ENCODE results near the gene RPSA. TPM values are rescaled to one million over a fixed set of nuclear protein-coding genes. Genes with fewer than 3 reads are reported as not detected.

Gene RPSA
- total and polyA plus RNA-seq, 9 of the 15 experiments (the other 6 are each of a cell fraction or from before 2014, with no cell fraction given), result 2,290 to 4,272 (median 2,730) TPM

DNA sequence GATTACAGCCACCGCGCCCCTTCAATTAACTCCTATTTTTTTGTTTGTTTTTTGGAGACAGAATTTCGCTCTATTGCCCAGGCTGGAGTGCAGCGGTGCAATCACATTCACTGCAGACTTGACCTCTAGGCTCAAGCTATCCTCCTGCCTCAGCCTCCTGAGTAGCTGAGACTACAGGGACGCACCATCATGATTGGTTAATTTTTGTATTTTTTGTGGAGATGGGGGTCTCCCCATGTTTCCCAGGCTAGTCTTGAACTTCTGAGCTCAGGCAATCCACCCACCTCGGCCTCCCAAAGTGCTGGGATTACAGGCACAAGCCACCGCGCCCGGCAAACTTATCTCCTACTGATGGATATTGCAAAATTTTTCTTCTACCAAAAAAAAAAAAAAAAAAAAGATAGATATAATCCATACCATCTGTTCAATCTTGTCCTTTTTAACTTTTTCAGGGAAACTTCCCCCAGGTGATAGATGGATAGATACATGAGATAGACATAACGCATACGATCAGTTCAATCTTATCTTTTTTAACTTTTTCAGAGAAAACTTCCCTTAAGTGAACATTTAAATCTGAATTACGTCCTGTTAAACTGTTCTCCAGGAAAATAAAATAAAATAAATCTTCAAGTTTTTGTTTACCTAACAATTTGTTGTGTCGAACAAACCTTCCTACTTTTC is 693 bp upstream of the RPSA start:
- peaks cover 18 to 29% of the 10 kb centered on the region in 2 experiments; a peak in 4 of 5 replicates for H3K4me1 ChIP-seq (replicated peaks in 1 of 2; ENCODE audit: control insufficient read depth in 2 of 2, insufficient read depth in 2 of 2, low read length in 2 of 2)
- peaks cover 40% of the 10 kb centered on the region for H3K36me3 ChIP-seq (ENCODE audit: control insufficient read depth, insufficient read depth, low read length)
- no peaks in the 10 kb centered on the region for H3K9me1 ChIP-seq (ENCODE audit: control insufficient read depth, insufficient read depth, low read length)
- intact Hi-C loops (cut with micrococcal nuclease), result loop anchor here (1.0 to 10.0 kb wide), 5 partner anchors 23 to 899 kb away; partner anchors contain the start of genes EIF1B and SLC25A38
- FAIRE-seq (no peak), ATAC-seq (no peak), DNase-seq (ENCODE audit: extremely low read depth in 1 of 4, low spot score in 3 of 4) (no peak)
- peak overlapping the region; percentile 86 for H2AFZ ChIP-seq (ENCODE audit: low read depth, low read length)
- H3K4me3 ChIP-seq, result peak overlapping the region; percentile 61
- in situ Hi-C loops (cut with MboI), result loop anchor here (10.0 to 25.0 kb wide), 2 partner anchors 899 to 1056 kb away; partner anchors contain the start of genes EIF1B and RPL14
- H3K27ac ChIP-seq (ENCODE audit: extremely low read depth, low read depth, low read length), result peak overlapping the region; percentile 91
- no peaks in the 10 kb centered on the region for H3K9me3 ChIP-seq (replicated peaks; ENCODE audit: control insufficient read depth, insufficient read depth, low read depth, low read length)
- peak overlapping the region; percentile 96 for H3K4me2 ChIP-seq (ENCODE audit: insufficient read depth, low read length)
- no peaks in the 10 kb centered on the region for H3K27me3 ChIP-seq (ENCODE audit: control insufficient read depth in 2 of 2, insufficient read depth in 2 of 2, low read length in 2 of 2)
- BruUV-seq (replicated peaks), result TSS peak; percentile 82
- ChIA-PET CTCF (ENCODE audit: low intra/inter-chr PET ratio) (interaction anchor here (0.7 to 1.7 kb wide), 3 partner anchors 92 to 375 kb away, joined by 3 to 4 read pairs (median 3); no protein-coding TSS in a partner anchor), POLR2A (interaction anchor here (0.6 to 6.1 kb wide), 23 partner anchors 8 to 406 kb away, joined by 3 to 45 read pairs (median 4); no protein-coding TSS in a partner anchor)
- 8% methylated on average over 13 of the region's 13 CpGs for WGBS (ENCODE audit: insufficient coverage, low coverage, missing lambda C conversion rate)
- H3K9ac ChIP-seq (ENCODE audit: insufficient read depth in 1 of 2, low read depth in 2 of 2, low read length in 2 of 2), result peak overlapping the region; percentile 94 to 97
- peaks cover 12% of the 10 kb centered on the region for H4K20me1 ChIP-seq (replicated peaks; ENCODE audit: control insufficient read depth, insufficient read depth, low read length)
- H3K79me2 ChIP-seq (ENCODE audit: control insufficient read depth, insufficient read depth, low read length), result peaks cover 58% of the 10 kb centered on the region
- peak; percentile 51; the same call in 1 of the 2 replicates for TF ChIP-seq SMARCA5 (IDR thresholded peaks at IDR 0.05)
- no peak for TF ChIP-seq TBP (optimal IDR thresholded peaks at IDR 0.05; ENCODE audit: low read depth, low read length)
- TF ChIP-seq, protein P1, sequence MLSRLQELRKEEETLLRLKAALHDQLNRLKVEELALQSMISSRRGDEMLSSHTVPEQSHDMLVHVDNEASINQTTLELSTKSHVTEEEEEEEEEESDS (CRISPR knock-in tag; IDR thresholded peaks at IDR 0.05), result no peak
- TF ChIP-seq GATAD2B (IDR thresholded peaks at IDR 0.05; ENCODE audit: borderline replicate concordance), result peak; percentile 66; the same call in 1 of the 2 replicates
- 0 out of 2 replicates have a peak, but pooled peaks have one; percentile 23 for TF ChIP-seq GTF2A2 (tag; IDR thresholded peaks at IDR 0.05)
- peak; percentile 43; the same call in 1 of the 2 replicates for TF ChIP-seq MECOM (CRISPR knock-in tag; IDR thresholded peaks at IDR 0.05)
- no peak for TF ChIP-seq TAF1 (IDR thresholded peaks at IDR 0.05; ENCODE audit: control insufficient read depth, extremely low read depth, insufficient read depth, low read length, severe bottlenecking)
- 0 out of 2 replicates have a peak, but pooled peaks have one; percentile 54 for TF ChIP-seq ZNF197 (CRISPR knock-in tag; IDR thresholded peaks at IDR 0.05; ENCODE audit: low read depth)
- TF ChIP-seq, protein P2, sequence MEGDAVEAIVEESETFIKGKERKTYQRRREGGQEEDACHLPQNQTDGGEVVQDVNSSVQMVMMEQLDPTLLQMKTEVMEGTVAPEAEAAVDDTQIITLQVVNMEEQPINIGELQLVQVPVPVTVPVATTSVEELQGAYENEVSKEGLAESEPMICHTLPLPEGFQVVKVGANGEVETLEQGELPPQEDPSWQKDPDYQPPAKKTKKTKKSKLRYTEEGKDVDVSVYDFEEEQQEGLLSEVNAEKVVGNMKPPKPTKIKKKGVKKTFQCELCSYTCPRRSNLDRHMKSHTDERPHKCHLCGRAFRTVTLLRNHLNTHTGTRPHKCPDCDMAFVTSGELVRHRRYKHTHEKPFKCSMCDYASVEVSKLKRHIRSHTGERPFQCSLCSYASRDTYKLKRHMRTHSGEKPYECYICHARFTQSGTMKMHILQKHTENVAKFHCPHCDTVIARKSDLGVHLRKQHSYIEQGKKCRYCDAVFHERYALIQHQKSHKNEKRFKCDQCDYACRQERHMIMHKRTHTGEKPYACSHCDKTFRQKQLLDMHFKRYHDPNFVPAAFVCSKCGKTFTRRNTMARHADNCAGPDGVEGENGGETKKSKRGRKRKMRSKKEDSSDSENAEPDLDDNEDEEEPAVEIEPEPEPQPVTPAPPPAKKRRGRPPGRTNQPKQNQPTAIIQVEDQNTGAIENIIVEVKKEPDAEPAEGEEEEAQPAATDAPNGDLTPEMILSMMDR (IDR thresholded peaks at IDR 0.05 in 2 of 3, conservative IDR thresholded peaks at IDR 0.05 in 1 of 3; ENCODE audit: insufficient read depth in 2 of 3, low read depth in 1 of 3, low read length in 3 of 3), result no peak
- 0 out of 2 replicates have a peak, but pooled peaks have one; percentile 55 for TF ChIP-seq ZNF551 (CRISPR knock-in tag; IDR thresholded peaks at IDR 0.05)
- TF ChIP-seq CREM (IDR thresholded peaks at IDR 0.05; ENCODE audit: low read depth), result no peak
- TF ChIP-seq, protein P3, sequence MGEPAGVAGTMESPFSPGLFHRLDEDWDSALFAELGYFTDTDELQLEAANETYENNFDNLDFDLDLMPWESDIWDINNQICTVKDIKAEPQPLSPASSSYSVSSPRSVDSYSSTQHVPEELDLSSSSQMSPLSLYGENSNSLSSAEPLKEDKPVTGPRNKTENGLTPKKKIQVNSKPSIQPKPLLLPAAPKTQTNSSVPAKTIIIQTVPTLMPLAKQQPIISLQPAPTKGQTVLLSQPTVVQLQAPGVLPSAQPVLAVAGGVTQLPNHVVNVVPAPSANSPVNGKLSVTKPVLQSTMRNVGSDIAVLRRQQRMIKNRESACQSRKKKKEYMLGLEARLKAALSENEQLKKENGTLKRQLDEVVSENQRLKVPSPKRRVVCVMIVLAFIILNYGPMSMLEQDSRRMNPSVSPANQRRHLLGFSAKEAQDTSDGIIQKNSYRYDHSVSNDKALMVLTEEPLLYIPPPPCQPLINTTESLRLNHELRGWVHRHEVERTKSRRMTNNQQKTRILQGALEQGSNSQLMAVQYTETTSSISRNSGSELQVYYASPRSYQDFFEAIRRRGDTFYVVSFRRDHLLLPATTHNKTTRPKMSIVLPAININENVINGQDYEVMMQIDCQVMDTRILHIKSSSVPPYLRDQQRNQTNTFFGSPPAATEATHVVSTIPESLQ (CRISPR knock-in tag; IDR thresholded peaks at IDR 0.05), result peak; percentile 40; the same call in 1 of the 2 replicates
- TF ChIP-seq, protein P4, sequence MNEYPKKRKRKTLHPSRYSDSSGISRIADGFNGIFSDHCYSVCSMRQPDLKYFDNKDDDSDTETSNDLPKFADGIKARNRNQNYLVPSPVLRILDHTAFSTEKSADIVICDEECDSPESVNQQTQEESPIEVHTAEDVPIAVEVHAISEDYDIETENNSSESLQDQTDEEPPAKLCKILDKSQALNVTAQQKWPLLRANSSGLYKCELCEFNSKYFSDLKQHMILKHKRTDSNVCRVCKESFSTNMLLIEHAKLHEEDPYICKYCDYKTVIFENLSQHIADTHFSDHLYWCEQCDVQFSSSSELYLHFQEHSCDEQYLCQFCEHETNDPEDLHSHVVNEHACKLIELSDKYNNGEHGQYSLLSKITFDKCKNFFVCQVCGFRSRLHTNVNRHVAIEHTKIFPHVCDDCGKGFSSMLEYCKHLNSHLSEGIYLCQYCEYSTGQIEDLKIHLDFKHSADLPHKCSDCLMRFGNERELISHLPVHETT (CRISPR knock-in tag; conservative IDR thresholded peaks at IDR 0.05 in 1 of 2, IDR thresholded peaks at IDR 0.05 in 1 of 2), result peak in 1 of 2 experiments; percentile 41; a peak in 1 of 4 replicates
- no peak for TF ChIP-seq HMGN3 (IDR thresholded peaks at IDR 0.05; ENCODE audit: borderline replicate concordance, extremely low read depth, insufficient read length, low read depth, low read length)
- TF ChIP-seq ARNT (IDR thresholded peaks at IDR 0.05), result no peak
